Esophagus muscularis mucosa (tissue), 4 donors: ENCODE measurements around the gene PHF13. TPM values are rescaled to one million over a fixed set of nuclear protein-coding genes. Genes with fewer than 3 reads are reported as not detected.

ENCODE experiments used
- DNase-seq: peaks from one replicate; pipeline ENCODE4 v3.0.0-alpha.2; 2017; ENCODE audit errors: extremely low spot score
- H3K27ac ChIP-seq, 4 donors: fragments of 200-600 bp; sonication (generic); replicated peaks in 1 of 4; 1 replicate in 3 of 4; 2 replicates in 1 of 4; pipeline ENCODE4 v1.5.1; 2016 to 2019; ENCODE audit warnings: mild to moderate bottlenecking in 1 of 4
- H3K27me3 ChIP-seq, 4 donors: fragments of 200-600 bp; sonication (generic); one replicate each; pipeline versions ENCODE4 v1.5.1 to v1.6.0; 2016 to 2019
- H3K36me3 ChIP-seq, 4 donors: fragments of 200-600 bp; sonication (generic); one replicate each; pipeline ENCODE4 v1.5.1; 2016 to 2019
- H3K4me1 ChIP-seq, 4 donors: fragments of 200-600 bp; sonication (generic); one replicate each; pipeline ENCODE4 v1.5.1; 2016 to 2019
- H3K4me3 ChIP-seq, 4 donors: fragments of 200-600 bp; sonication (generic); 1 replicate in 2 of 4; 2 replicates in 2 of 4; pipeline ENCODE4 v1.5.1; 2016 to 2019; ENCODE audit warnings: mild to moderate bottlenecking in 4 of 4, moderate library complexity in 1 of 4
- H3K9me3 ChIP-seq, 4 donors: fragments of 200-600 bp; sonication (generic); 1 replicate in 3 of 4; 2 replicates in 1 of 4; pipeline ENCODE4 v1.5.1; 2016 to 2019
- CTCF ChIP-seq, 3 experiments: fragments of 200-600 bp in 2 of 3; fragments of 450-650 bp in 1 of 3; sonication (generic) in 2 of 3; IDR thresholded peaks; one replicate each; pipeline ENCODE4 v1.5.1; 2017 to 2019; ENCODE audit warnings: antibody characterized with exemption in 3 of 3, mild to moderate bottlenecking in 2 of 3, moderate library complexity in 1 of 3
- EP300 ChIP-seq: sonication (generic); formaldehyde crosslinking; IDR thresholded peaks from one replicate; pipeline ENCODE4 v1.6.1; 2017; ENCODE audit warnings: antibody characterized with exemption
- POLR2A ChIP-seq: fragments of 450-650 bp; IDR thresholded peaks from one replicate; pipeline ENCODE4 v1.6.1; 2017; ENCODE audit warnings: antibody characterized with exemption, moderate library complexity, mild to moderate bottlenecking, low read depth
- POLR2AphosphoS5 ChIP-seq, 2 donors: sonication (generic); formaldehyde crosslinking; IDR thresholded peaks; one replicate each; pipeline ENCODE4 v1.6.1; 2017; ENCODE audit warnings: antibody characterized with exemption in 2 of 2
- WGBS: methylation state at CpG from one replicate; pipeline ENCODE4 v1.1.5; 2018; 5-methylcytosine and 5-hydroxymethylcytosine counted together
- intact Hi-C: fragments of 100-400 bp; cut with DNase I; formaldehyde crosslinking; loops from one replicate; pipeline ENCODE4 v1.15.1; 2023
- total RNA-seq, 4 donors: library from RNA; depleted of rRNA; stranded (reverse); fragments of >200 nt; gene quantifications; one replicate each; pipeline versions ENCODE4 v1.1.0 to v1.2.1, GENCODE V29; 2016

Gene PHF13
- total RNA-seq, 4 donors from 2014 or later: 16.6 to 32.1 (median 27.9) TPM

GRCh38 chr1:6572653-6573383, 40.7 kb upstream of the PHF13 start:
- no peak for DNase-seq
- TF ChIP-seq CTCF (IDR thresholded peaks at IDR 0.05) (no peak), POLR2A (no peak), POLR2AphosphoS5 (IDR thresholded peaks at IDR 0.05) (no peak), EP300 (no peak)
- Histone ChIP-seq H3K27me3 (no peaks in the 10 kb centered on the region), H3K36me3 (no peaks in the 10 kb centered on the region), H3K9me3 (peaks cover 0 to 6% (median 3%) of the 10 kb centered on the region in 4 donors), H3K4me3 (no peak overlapping the region), H3K4me1 (no peaks in the 10 kb centered on the region), H3K27ac (no peak overlapping the region)
- 63% methylated on average over 12 of the region's 12 CpGs for WGBS
- intact Hi-C loops: no loop called here

GRCh38 chr1:6574025-6574620, 39.4 kb upstream of the PHF13 start:
- intact Hi-C loops: no loop called here
- Histone ChIP-seq H3K4me3 (no peak overlapping the region), H3K9me3 (peaks cover 0 to 6% (median 3%) of the 10 kb centered on the region in 4 donors), H3K27me3 (no peaks in the 10 kb centered on the region), H3K27ac (no peak overlapping the region), H3K36me3 (no peaks in the 10 kb centered on the region), H3K4me1 (peaks cover 6 to 7% (median 7%) of the 10 kb centered on the region in 4 donors)
- no peak for TF ChIP-seq POLR2A
- no peak for TF ChIP-seq EP300
- no peak for TF ChIP-seq CTCF (IDR thresholded peaks at IDR 0.05)
- DNase-seq: no peak
- WGBS: 66% methylated on average over 6 of the region's 8 CpGs

GRCh38 chr1:6574818-6575217, 38.7 kb upstream of the PHF13 start:
- Histone ChIP-seq H3K36me3 (no peaks in the 10 kb centered on the region), H3K27me3 (no peaks in the 10 kb centered on the region), H3K9me3 (peaks cover 0 to 6% (median 3%) of the 10 kb centered on the region in 4 donors), H3K27ac (no peak overlapping the region), H3K4me3 (no peak overlapping the region), H3K4me1 (peaks cover 10 to 12% (median 12%) of the 10 kb centered on the region in 4 donors)
- DNase-seq: no peak
- WGBS: 84% methylated on average over 8 of the region's 14 CpGs
- TF ChIP-seq CTCF (IDR thresholded peaks at IDR 0.05) (no peak), POLR2A (no peak), POLR2AphosphoS5 (IDR thresholded peaks at IDR 0.05) (no peak), EP300 (no peak)
- intact Hi-C loops: loop anchor here (5.0 kb wide), 1 partner anchor 52 kb away; no protein-coding TSS in a partner anchor

GRCh38 chr1:6577831-6578525, 35.6 kb upstream of the PHF13 start:
- peak overlapping the region; percentile 95 to 98 (median 97) for H3K27ac ChIP-seq
- no peaks in the 10 kb centered on the region for H3K36me3 ChIP-seq
- peaks cover 32 to 39% (median 38%) of the 10 kb centered on the region in 4 donors for H3K4me1 ChIP-seq
- no peaks in the 10 kb centered on the region for H3K9me3 ChIP-seq
- H3K27me3 ChIP-seq: no peaks in the 10 kb centered on the region
- DNase-seq: no peak
- TF ChIP-seq EP300: no peak
- TF ChIP-seq CTCF (IDR thresholded peaks at IDR 0.05): no peak
- TF ChIP-seq POLR2A: no peak
- no peak for TF ChIP-seq POLR2AphosphoS5 (IDR thresholded peaks at IDR 0.05)
- no peak overlapping the region for H3K4me3 ChIP-seq
- intact Hi-C loops: loop anchor here (2.0 to 5.0 kb wide), 2 partner anchors 23 to 49 kb away; partner anchors contain the start of genes NOL9 and TAS1R1
- 84% methylated on average over 5 of the region's 6 CpGs for WGBS
